ENCODE measurements around the gene STAM2.
"Not testable (repeated sequence)": the region's sequence is repeated elsewhere in the genome, so short reads cannot be mapped to it uniquely, and the experiment has no call there.

Gene STAM2

DNA sequence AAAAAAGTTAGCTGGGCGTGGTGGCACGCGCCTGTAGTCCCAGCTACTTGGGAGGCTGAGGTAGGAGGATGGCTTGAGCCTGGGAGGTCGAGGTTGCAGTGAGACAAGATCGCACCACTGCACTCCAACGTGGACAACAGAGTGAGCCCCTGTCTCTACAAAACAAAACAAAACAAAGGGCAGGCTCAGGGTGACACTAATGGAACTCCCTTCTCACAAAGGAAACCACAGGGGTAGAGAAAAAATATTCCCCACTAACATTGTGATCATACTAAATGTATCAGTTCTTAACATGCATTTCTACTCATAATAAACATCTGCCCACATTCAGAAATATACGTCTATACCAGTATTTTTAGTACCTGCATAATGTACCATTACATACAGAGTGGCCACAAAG is 21.1 kb downstream of the STAM2 start:
- Histone ChIP-seq H3K9ac (ENCODE audit: low read length) (no peak overlapping the region), H3K9me3 (ENCODE audit: low read length) (no peaks in the 10 kb centered on the region), H3K27me3 (ENCODE audit: control insufficient read depth in 1 of 2, insufficient read depth in 2 of 2, low read length in 2 of 2) (no peaks in the 10 kb centered on the region), H3K4me1 (ENCODE audit: insufficient read depth, low read length) (peaks cover 7% of the 10 kb centered on the region), H3K27ac (ENCODE audit: low read depth, low read length) (no peak overlapping the region), H3K4me3 (ENCODE audit: low read depth in 1 of 2, low read length in 2 of 2) (no peak overlapping the region), H3K36me3 (ENCODE audit: insufficient read depth, low read length) (no peaks in the 10 kb centered on the region)

DNA sequence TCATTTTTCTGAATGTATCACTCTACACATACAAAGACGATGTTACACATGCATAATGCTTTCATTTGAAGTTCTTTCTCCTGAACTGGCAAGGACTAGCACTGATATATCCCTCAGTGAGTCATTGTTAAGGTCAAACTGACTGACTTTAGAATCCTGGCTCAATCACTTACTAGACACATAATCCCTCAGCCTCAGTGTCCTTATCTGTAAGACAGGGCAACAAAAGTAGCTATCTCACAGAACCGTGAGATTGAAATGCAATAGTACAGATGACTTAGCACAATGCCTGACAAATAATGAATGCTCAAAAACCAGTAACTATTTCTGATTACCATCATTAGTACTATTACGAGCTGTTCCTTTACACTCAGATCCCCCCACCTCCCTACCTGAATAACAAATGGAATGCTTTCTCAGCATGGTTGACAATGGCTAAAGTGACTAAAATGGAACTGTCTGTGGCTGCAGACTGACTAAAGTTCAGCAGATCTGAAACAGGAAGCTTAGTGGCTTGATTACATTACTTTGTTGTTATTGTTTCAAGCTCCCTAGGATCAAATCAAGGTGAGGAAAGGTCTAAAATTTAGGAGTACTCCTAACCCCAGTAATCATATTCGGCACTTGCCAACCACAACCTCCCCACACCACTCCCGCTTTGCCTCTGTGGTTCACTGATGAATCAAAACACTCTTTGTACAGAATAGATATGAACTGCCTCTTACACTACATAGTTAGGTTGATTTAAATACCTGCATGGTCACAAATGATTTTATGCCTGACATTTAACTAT is 40.9 kb downstream of the STAM2 start:
- Histone ChIP-seq H3K9ac (ENCODE audit: low read length) (no peak overlapping the region), H3K27me3 (ENCODE audit: control insufficient read depth in 1 of 2, insufficient read depth in 2 of 2, low read length in 2 of 2) (no peaks in the 10 kb centered on the region), H3K27ac (ENCODE audit: low read depth, low read length) (no peak overlapping the region), H3K4me3 (ENCODE audit: low read depth in 1 of 2, low read length in 2 of 2) (no peak overlapping the region), H3K9me3 (ENCODE audit: low read length) (no peaks in the 10 kb centered on the region), H3K4me1 (ENCODE audit: insufficient read depth, low read length) (no peaks in the 10 kb centered on the region), H3K36me3 (ENCODE audit: insufficient read depth, low read length) (peaks cover 9% of the 10 kb centered on the region)

DNA sequence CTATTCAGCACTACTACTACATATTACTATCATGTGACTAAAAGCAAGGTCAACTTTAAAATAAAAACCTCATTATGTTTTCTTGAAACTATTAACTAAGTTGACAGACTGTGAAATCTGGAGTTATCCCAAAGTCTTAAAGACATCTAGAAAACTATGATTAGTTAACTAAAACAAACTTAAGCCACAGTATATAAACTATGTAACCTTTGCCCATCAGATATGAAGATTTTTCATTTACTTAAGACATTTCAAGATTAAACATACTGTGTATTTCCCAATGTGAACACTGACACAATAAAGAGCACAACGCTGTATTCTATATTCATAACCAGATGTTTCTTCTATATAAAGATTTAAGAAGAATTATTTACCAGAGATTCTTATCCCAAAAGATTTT is 43.3 kb downstream of the STAM2 start:
- H3K9me3 ChIP-seq (ENCODE audit: low read length), result no peaks in the 10 kb centered on the region
- no peak overlapping the region for H3K9ac ChIP-seq (ENCODE audit: low read length)
- no peak overlapping the region for H3K4me3 ChIP-seq (ENCODE audit: low read depth in 1 of 2, low read length in 2 of 2)
- H3K4me1 ChIP-seq (ENCODE audit: insufficient read depth, low read length), result no peaks in the 10 kb centered on the region
- peaks cover 9% of the 10 kb centered on the region for H3K36me3 ChIP-seq (ENCODE audit: insufficient read depth, low read length)
- no peaks in the 10 kb centered on the region for H3K27me3 ChIP-seq (ENCODE audit: control insufficient read depth in 1 of 2, insufficient read depth in 2 of 2, low read length in 2 of 2)
- H3K27ac ChIP-seq (ENCODE audit: low read depth, low read length), result no peak overlapping the region

DNA sequence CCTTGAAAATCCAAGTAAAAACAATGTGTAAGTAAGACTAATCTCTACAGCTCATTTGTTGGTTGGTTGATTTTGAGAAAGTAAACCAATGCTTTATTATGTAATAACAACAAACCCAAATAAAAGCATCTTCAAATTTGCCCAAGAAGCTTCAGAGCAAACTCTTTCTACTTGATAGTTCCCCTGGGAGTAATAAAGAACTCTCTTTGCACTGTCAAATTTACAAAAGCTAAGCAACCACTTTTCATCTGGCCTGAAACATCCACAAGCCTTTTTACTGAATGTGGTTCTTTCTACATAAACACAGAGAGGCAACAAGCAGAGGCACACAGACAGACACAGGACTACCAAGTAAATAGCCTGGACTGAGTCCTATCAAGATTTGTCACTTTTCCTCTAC is 47.9 kb downstream of the STAM2 start:
- H3K36me3 ChIP-seq (ENCODE audit: insufficient read depth, low read length), result peaks cover 25% of the 10 kb centered on the region
- no peaks in the 10 kb centered on the region for H3K9me3 ChIP-seq (ENCODE audit: low read length)
- H3K27me3 ChIP-seq (ENCODE audit: control insufficient read depth in 1 of 2, insufficient read depth in 2 of 2, low read length in 2 of 2), result no peaks in the 10 kb centered on the region
- no peak overlapping the region for H3K9ac ChIP-seq (ENCODE audit: low read length)
- no peak overlapping the region for H3K27ac ChIP-seq (ENCODE audit: low read depth, low read length)
- no peaks in the 10 kb centered on the region for H3K4me1 ChIP-seq (ENCODE audit: insufficient read depth, low read length)
- no peak overlapping the region for H3K4me3 ChIP-seq (ENCODE audit: low read depth in 1 of 2, low read length in 2 of 2)

DNA sequence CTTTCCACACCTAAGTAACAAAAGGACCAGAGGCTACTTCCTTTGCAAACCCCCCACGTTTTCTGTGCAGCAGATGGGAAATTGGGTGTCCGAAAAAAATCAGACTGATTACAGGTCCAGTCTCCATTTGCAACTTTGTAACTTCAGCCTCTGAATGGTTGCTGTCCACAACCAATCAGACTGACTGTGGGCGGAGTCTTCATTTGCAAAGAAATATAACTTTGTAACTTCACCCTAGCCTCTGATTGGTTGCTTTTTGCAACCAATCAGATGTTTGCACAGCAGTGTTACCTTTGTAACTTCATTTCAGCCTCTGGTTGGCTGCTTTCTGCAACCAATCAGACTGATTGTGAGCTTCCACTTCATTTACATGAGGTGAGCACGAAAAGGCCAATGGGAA is 48.9 kb downstream of the STAM2 start:
- no peaks in the 10 kb centered on the region for H3K4me1 ChIP-seq (ENCODE audit: insufficient read depth, low read length)
- H3K9ac ChIP-seq (ENCODE audit: low read length), result no peak overlapping the region
- H3K4me3 ChIP-seq (ENCODE audit: low read depth in 1 of 2, low read length in 2 of 2), result no peak overlapping the region
- no peaks in the 10 kb centered on the region for H3K9me3 ChIP-seq (ENCODE audit: low read length)
- no peak overlapping the region for H3K27ac ChIP-seq (ENCODE audit: low read depth, low read length)
- peaks cover 24% of the 10 kb centered on the region for H3K36me3 ChIP-seq (ENCODE audit: insufficient read depth, low read length)
- H3K27me3 ChIP-seq (ENCODE audit: control insufficient read depth in 1 of 2, insufficient read depth in 2 of 2, low read length in 2 of 2), result no peaks in the 10 kb centered on the region

DNA sequence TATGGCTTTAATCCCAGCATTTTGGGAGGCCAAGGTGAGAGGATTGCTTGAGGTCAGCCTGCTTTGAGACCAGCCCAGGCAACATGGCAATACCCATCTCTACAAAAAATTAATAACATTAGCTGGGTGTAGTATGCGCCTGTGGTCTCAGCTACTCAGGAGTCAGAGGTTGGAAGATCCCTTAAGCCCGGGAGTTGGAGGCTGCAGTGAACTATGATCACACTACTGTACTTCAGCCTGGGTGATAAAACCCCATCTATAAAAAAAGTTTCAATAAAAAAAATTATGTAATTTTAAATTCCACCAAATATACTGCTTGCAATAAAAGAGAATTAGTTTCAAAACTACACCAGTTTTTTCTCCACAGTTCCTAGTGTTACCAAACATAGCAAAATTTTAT is 53.4 kb downstream of the STAM2 start:
- Histone ChIP-seq H3K9ac (ENCODE audit: low read length) (no peak overlapping the region), H3K36me3 (ENCODE audit: insufficient read depth, low read length) (peaks cover 32% of the 10 kb centered on the region), H3K4me1 (ENCODE audit: insufficient read depth, low read length) (no peaks in the 10 kb centered on the region), H3K4me3 (ENCODE audit: low read depth in 1 of 2, low read length in 2 of 2) (no peak overlapping the region), H3K9me3 (ENCODE audit: low read length) (no peaks in the 10 kb centered on the region), H3K27ac (ENCODE audit: low read depth, low read length) (no peak overlapping the region), H3K27me3 (ENCODE audit: control insufficient read depth in 1 of 2, insufficient read depth in 2 of 2, low read length in 2 of 2) (no peaks in the 10 kb centered on the region)

DNA sequence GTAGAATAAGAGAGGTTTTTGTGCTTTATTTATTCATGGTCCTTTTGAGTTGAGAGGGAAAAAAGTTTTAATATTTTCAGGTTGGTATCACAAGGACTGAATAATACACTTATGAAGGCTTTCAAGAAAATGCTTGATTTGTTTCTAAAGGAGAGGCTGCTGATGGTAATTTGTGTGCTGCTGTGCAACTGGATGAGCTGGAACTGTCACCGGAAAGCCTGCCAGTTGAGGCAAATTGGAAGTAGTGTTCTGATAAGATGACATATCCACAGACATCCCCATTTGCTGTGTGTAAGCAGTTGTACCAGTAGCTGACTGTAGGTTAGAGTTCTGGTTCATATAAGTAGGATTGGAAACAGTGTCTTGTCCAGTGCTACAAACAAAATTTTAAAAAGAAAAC is 55.1 kb downstream of the STAM2 start:
- Histone ChIP-seq H3K36me3 (ENCODE audit: insufficient read depth, low read length) (peaks cover 24% of the 10 kb centered on the region), H3K4me3 (ENCODE audit: low read depth in 1 of 2, low read length in 2 of 2) (no peak overlapping the region), H3K4me1 (ENCODE audit: insufficient read depth, low read length) (no peaks in the 10 kb centered on the region), H3K9ac (ENCODE audit: low read length) (no peak overlapping the region), H3K9me3 (ENCODE audit: low read length) (no peaks in the 10 kb centered on the region), H3K27ac (ENCODE audit: low read depth, low read length) (no peak overlapping the region), H3K27me3 (ENCODE audit: control insufficient read depth in 1 of 2, insufficient read depth in 2 of 2, low read length in 2 of 2) (no peaks in the 10 kb centered on the region)

DNA sequence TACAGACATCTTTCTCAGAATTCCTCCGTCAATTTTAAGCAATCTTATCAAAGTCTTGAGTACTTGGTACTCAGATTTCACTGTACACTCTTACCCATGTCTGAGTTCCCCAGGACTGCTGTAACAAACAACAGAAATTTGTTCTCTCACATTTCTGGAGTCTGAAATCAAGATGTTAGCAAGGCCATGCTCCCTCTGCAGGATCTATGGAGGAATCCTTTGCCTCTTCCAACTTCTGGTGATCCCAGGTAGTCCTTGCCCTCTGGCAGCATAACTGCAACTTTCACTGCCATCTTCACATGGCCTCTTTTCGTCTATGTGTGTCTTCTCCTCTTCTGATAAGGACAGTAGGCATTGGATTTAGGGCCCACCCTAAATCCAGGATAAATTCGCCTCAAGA is 59.6 kb downstream of the STAM2 start:
- Histone ChIP-seq H3K9me3 (ENCODE audit: low read length) (no peaks in the 10 kb centered on the region), H3K4me3 (ENCODE audit: low read depth in 1 of 2, low read length in 2 of 2) (no peak overlapping the region), H3K9ac (ENCODE audit: low read length) (no peak overlapping the region), H3K4me1 (ENCODE audit: insufficient read depth, low read length) (no peaks in the 10 kb centered on the region), H3K27ac (ENCODE audit: low read depth, low read length) (no peak overlapping the region), H3K36me3 (ENCODE audit: insufficient read depth, low read length) (peaks cover 11% of the 10 kb centered on the region), H3K27me3 (ENCODE audit: control insufficient read depth in 1 of 2, insufficient read depth in 2 of 2, low read length in 2 of 2) (no peaks in the 10 kb centered on the region)

DNA sequence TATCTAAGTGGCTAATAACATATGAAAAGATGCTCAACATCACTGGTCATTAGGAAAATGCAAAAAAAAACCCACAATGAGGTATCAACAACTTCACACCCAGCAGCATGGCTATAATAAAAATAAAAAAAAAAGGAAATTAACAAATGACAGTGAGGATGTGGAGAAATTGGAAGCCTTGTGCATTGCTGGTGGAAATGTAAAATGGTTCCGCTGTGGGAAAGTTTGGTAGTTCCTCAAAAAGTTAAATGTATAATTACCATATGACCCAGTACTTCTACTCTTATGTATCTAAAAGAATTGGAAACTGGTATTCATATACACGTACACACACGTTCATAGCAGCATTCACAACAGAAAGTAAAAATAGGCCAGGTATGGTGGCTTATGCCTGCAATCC is 61.2 kb downstream of the STAM2 start:
- Histone ChIP-seq H3K4me1 (ENCODE audit: insufficient read depth, low read length) (no peaks in the 10 kb centered on the region), H3K9me3 (ENCODE audit: low read length) (no peaks in the 10 kb centered on the region), H3K27me3 (ENCODE audit: control insufficient read depth in 1 of 2, insufficient read depth in 2 of 2, low read length in 2 of 2) (no peaks in the 10 kb centered on the region), H3K36me3 (ENCODE audit: insufficient read depth, low read length) (peaks cover 1% of the 10 kb centered on the region), H3K27ac (ENCODE audit: low read depth, low read length) (no peak overlapping the region), H3K4me3 (ENCODE audit: low read depth in 1 of 2, low read length in 2 of 2) (no peak overlapping the region), H3K9ac (ENCODE audit: low read length) (no peak overlapping the region)

DNA sequence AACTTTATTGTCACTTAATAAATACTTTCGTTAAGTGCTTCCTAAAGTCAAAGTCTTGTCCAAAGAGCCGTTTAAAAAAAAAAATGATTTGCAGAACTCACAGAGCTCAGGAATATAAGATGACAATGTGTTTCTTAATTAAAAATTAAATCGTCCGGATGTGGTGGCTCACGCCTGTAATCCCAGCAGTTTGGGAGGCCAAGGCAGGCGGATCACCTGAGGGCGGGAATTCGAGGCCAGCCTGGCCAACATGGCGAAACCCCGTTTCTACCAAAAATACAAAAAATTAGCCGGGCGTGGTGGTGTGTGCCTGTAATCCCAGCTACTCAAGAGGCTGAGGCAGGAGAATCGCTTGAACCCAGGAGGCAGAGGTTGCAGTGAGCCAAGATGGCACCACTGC is 68.4 kb downstream of the STAM2 start:
- not testable (repeated sequence) for H3K36me3 ChIP-seq (ENCODE audit: insufficient read depth, low read length); H3K9me3 ChIP-seq (ENCODE audit: low read length); H3K27me3 ChIP-seq (ENCODE audit: control insufficient read depth in 1 of 2, insufficient read depth in 2 of 2, low read length in 2 of 2); H3K27ac ChIP-seq (ENCODE audit: low read depth, low read length); H3K9ac ChIP-seq (ENCODE audit: low read length); H3K4me3 ChIP-seq (ENCODE audit: low read depth in 1 of 2, low read length in 2 of 2); H3K4me1 ChIP-seq (ENCODE audit: insufficient read depth, low read length)

DNA sequence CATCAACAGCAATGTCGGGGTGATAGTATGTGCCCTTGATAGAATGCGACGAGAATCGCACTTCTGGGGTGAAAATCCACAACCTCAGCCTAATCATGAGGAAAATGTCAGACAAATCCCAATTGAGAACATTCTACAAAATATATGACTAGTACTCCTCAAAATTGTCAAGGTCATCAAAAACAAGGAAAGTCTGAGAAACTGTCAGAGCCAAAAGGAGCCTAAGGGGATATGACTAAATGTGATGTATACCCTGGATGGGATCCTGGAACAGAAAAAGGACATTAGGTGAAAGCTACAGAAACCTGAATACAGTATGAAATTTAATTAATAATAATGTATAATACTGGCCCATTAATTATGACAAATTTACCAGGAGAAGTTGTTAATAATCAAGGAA is 69.1 kb downstream of the STAM2 start:
- H3K4me1 ChIP-seq (ENCODE audit: insufficient read depth, low read length), result no peaks in the 10 kb centered on the region
- H3K27ac ChIP-seq (ENCODE audit: low read depth, low read length), result no peak overlapping the region
- no peaks in the 10 kb centered on the region for H3K36me3 ChIP-seq (ENCODE audit: insufficient read depth, low read length)
- no peak overlapping the region for H3K9ac ChIP-seq (ENCODE audit: low read length)
- H3K9me3 ChIP-seq (ENCODE audit: low read length), result no peaks in the 10 kb centered on the region
- no peak overlapping the region for H3K4me3 ChIP-seq (ENCODE audit: low read depth in 1 of 2, low read length in 2 of 2)
- H3K27me3 ChIP-seq (ENCODE audit: control insufficient read depth in 1 of 2, insufficient read depth in 2 of 2, low read length in 2 of 2), result no peaks in the 10 kb centered on the region

DNA sequence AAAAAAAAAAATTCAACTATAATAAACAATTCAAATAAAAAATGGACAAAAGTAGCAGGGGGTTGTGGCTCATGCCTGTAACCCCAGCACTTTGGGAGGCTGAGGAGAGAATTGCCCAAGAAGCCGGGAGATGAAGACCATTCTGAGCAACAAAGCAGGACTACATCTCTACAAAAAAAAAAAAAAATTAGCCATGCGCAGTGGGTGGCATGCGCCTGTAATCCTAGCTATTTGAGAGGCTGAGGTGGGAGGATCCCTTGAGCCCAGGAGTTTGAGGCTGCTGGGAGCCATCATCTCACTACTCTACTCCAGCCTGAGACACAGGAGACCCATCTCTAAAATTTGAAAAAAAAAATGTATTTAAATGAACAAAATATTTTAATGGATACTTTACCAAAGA is 72.3 kb downstream of the STAM2 start:
- Histone ChIP-seq H3K27me3 (ENCODE audit: control insufficient read depth in 1 of 2, insufficient read depth in 2 of 2, low read length in 2 of 2) (peaks cover 12 to 15% of the 10 kb centered on the region in 2 donors), H3K36me3 (ENCODE audit: insufficient read depth, low read length) (no peaks in the 10 kb centered on the region), H3K9ac (ENCODE audit: low read length) (no peak overlapping the region), H3K4me1 (ENCODE audit: insufficient read depth, low read length) (peaks cover 6% of the 10 kb centered on the region), H3K27ac (ENCODE audit: low read depth, low read length) (no peak overlapping the region), H3K4me3 (ENCODE audit: low read depth in 1 of 2, low read length in 2 of 2) (no peak overlapping the region), H3K9me3 (ENCODE audit: low read length) (no peaks in the 10 kb centered on the region)
